Measurements from ENCODE around the gene ZNRF4. TPM values are rescaled to one million over a fixed set of nuclear protein-coding genes. Genes with fewer than 3 reads are reported as not detected.

ZNRF4 gene
- total RNA-seq, 1 donor from 2014 or later = not detected

- TF ChIP-seq, protein P1, sequence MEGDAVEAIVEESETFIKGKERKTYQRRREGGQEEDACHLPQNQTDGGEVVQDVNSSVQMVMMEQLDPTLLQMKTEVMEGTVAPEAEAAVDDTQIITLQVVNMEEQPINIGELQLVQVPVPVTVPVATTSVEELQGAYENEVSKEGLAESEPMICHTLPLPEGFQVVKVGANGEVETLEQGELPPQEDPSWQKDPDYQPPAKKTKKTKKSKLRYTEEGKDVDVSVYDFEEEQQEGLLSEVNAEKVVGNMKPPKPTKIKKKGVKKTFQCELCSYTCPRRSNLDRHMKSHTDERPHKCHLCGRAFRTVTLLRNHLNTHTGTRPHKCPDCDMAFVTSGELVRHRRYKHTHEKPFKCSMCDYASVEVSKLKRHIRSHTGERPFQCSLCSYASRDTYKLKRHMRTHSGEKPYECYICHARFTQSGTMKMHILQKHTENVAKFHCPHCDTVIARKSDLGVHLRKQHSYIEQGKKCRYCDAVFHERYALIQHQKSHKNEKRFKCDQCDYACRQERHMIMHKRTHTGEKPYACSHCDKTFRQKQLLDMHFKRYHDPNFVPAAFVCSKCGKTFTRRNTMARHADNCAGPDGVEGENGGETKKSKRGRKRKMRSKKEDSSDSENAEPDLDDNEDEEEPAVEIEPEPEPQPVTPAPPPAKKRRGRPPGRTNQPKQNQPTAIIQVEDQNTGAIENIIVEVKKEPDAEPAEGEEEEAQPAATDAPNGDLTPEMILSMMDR (IDR thresholded peaks at IDR 0.05) = no peak
- no peak overlapping the region for H3K4me3 ChIP-seq
- ATAC-seq = no peak
- no peak for DNase-seq
- intact Hi-C loops (cut with DNase I) = no loop called here
- H3K4me1 ChIP-seq = no peaks in the 10 kb centered on the region
- no peaks in the 10 kb centered on the region for H3K36me3 ChIP-seq
- no peak overlapping the region for H3K27ac ChIP-seq
- no peaks in the 10 kb centered on the region for H3K9me3 ChIP-seq
- peaks cover 15% of the 10 kb centered on the region for H3K27me3 ChIP-seq (ENCODE audit: low read depth)
Measured at GRCh38 chr19:5450482-5451126, 4.6 kb upstream of the ZNRF4 start.

GRCh38 chr19:5451494-5451893 lies 3.7 kb upstream of the ZNRF4 start:
- intact Hi-C loops (cut with DNase I) = no loop called here
- H3K27ac ChIP-seq = no peak overlapping the region
- TF ChIP-seq, protein P1 (IDR thresholded peaks at IDR 0.05) = no peak
- H3K36me3 ChIP-seq = no peaks in the 10 kb centered on the region
- peaks cover 15% of the 10 kb centered on the region for H3K27me3 ChIP-seq (ENCODE audit: low read depth)
- ATAC-seq = no peak
- no peak for DNase-seq
- no peaks in the 10 kb centered on the region for H3K9me3 ChIP-seq
- no peak overlapping the region for H3K4me3 ChIP-seq
- no peaks in the 10 kb centered on the region for H3K4me1 ChIP-seq

- H3K4me1 ChIP-seq = no peaks in the 10 kb centered on the region
- no peak for DNase-seq
- no peaks in the 10 kb centered on the region for H3K36me3 ChIP-seq
- H3K27ac ChIP-seq = no peak overlapping the region
- H3K27me3 ChIP-seq (ENCODE audit: low read depth) = peaks cover 9% of the 10 kb centered on the region
- H3K9me3 ChIP-seq = no peaks in the 10 kb centered on the region
- no peak for ATAC-seq
- TF ChIP-seq, protein P1 (IDR thresholded peaks at IDR 0.05) = no peak
- H3K4me3 ChIP-seq = no peak overlapping the region
- intact Hi-C loops (cut with DNase I) = no loop called here
Measured at GRCh38 chr19:5452594-5453565, 2.3 kb upstream of the ZNRF4 start.

GRCh38 chr19:5454743-5455142 lies 474 bp upstream of the ZNRF4 start:
- Histone ChIP-seq H3K4me1 (no peaks in the 10 kb centered on the region), H3K27me3 (ENCODE audit: low read depth) (peaks cover 9% of the 10 kb centered on the region), H3K36me3 (no peaks in the 10 kb centered on the region), H3K27ac (no peak overlapping the region), H3K4me3 (no peak overlapping the region), H3K9me3 (no peaks in the 10 kb centered on the region)
- TF ChIP-seq, protein P1 (IDR thresholded peaks at IDR 0.05) = no peak
- intact Hi-C loops (cut with DNase I) = no loop called here
- no peak for ATAC-seq
- no peak for DNase-seq

- Histone ChIP-seq H3K4me1 (no peaks in the 10 kb centered on the region), H3K4me3 (no peak overlapping the region), H3K27me3 (ENCODE audit: low read depth) (peaks cover 6% of the 10 kb centered on the region), H3K27ac (no peak overlapping the region), H3K9me3 (no peaks in the 10 kb centered on the region), H3K36me3 (no peaks in the 10 kb centered on the region)
- TF ChIP-seq, protein P1 (IDR thresholded peaks at IDR 0.05) = no peak
- ATAC-seq (no peak), DNase-seq (no peak)
- intact Hi-C loops (cut with DNase I) = no loop called here
Measured at GRCh38 chr19:5456130-5456840, 1.1 kb downstream of the ZNRF4 start.

Data from lower lobe of right lung (tissue), 2 donors.